Islet precursor cell (in vitro differentiated cells): ENCODE results near the gene PHF14.

ENCODE experiments used
- DNase-seq: peaks from one replicate; pipeline ENCODE4 v3.0.0-alpha.2; 2018

The PHF14 gene

GRCh38 chr7:11176985-11177555 lies 203.4 kb downstream of the PHF14 start:
- DNase-seq, result no peak

- DNase-seq, result no peak
Measured at GRCh38 chr7:11177793-11178192, 204.1 kb downstream of the PHF14 start.

GRCh38 chr7:11181590-11181989 lies 207.9 kb downstream of the PHF14 start:
- no peak for DNase-seq

GRCh38 chr7:11182736-11183135 lies 209.1 kb downstream of the PHF14 start:
- DNase-seq, result no peak

- peak; percentile 57 for DNase-seq
Measured at GRCh38 chr7:11185179-11185815, 211.6 kb downstream of the PHF14 start.

- DNase-seq, result no peak
Measured at GRCh38 chr7:11188529-11189310, 215.0 kb downstream of the PHF14 start.

GRCh38 chr7:11191081-11191480 lies 217.4 kb downstream of the PHF14 start:
- DNase-seq, result no peak

GRCh38 chr7:11191574-11192220 lies 218.0 kb downstream of the PHF14 start:
- peak; percentile 82 for DNase-seq

GRCh38 chr7:11192506-11192905 lies 218.8 kb downstream of the PHF14 start:
- DNase-seq, result no peak

GRCh38 chr7:11193131-11193867 lies 219.6 kb downstream of the PHF14 start:
- peak; percentile 86 for DNase-seq

- no peak for DNase-seq
Measured at GRCh38 chr7:11193888-11194287, 220.2 kb downstream of the PHF14 start.

GRCh38 chr7:11194492-11194891 lies 220.8 kb downstream of the PHF14 start:
- DNase-seq, result no peak

- peak; percentile 83 for DNase-seq
Measured at GRCh38 chr7:11195502-11195901, 221.8 kb downstream of the PHF14 start.

- no peak for DNase-seq
Measured at GRCh38 chr7:11196143-11196542, 222.5 kb downstream of the PHF14 start.

GRCh38 chr7:11203224-11203623 lies 229.6 kb downstream of the PHF14 start:
- DNase-seq, result no peak

- DNase-seq, result no peak
Measured at GRCh38 chr7:11203683-11204082, 230.0 kb downstream of the PHF14 start.

GRCh38 chr7:11206177-11206899 lies 232.7 kb downstream of the PHF14 start:
- DNase-seq, result no peak

GRCh38 chr7:11207565-11207964 lies 233.9 kb downstream of the PHF14 start:
- DNase-seq, result no peak

- DNase-seq, result no peak
Measured at GRCh38 chr7:11208883-11209465, 235.3 kb downstream of the PHF14 start.

- no peak for DNase-seq
Measured at GRCh38 chr7:11210374-11210773, 236.7 kb downstream of the PHF14 start.

- DNase-seq, result peak; percentile 63
Measured at GRCh38 chr7:11212080-11212711, 238.5 kb downstream of the PHF14 start.
